Measurements from ENCODE around the gene RDH16. TPM values are rescaled to one million over a fixed set of nuclear protein-coding genes. Genes with fewer than 3 reads are reported as not detected.
A peak's percentile ranks its signal among the peaks of the same experiment; 100 is the strongest.
"Not testable (repeated sequence)": the region's sequence is repeated elsewhere in the genome, so short reads cannot be mapped to it uniquely, and the experiment has no call there.

RDH16 gene
- polyA plus RNA-seq, 3 donors = 0.47 TPM; not detected in 2

DNA sequence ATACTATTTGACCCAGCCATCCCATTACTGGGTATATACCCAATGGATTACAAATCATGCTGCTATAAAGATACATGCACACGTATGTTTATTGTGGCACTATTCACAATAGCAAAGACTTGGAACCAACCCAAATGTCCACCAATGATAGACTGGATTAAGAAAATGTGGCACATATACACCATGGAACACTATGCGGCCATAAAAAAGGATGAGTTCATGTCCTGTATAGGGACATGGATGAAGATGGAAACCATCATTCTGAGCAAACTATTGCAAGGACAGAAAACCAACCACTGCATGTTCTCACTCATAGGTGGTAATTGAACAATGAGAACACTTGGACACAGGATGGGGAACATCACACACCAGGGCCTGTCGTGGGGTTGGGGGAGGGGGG is 16.8 kb upstream of the RDH16 start:
- H3K4me3 Mint-ChIP-seq; H3K4me1 Mint-ChIP-seq; H3K9ac ChIP-seq (ENCODE audit: insufficient read depth, low read length, poor library complexity, severe bottlenecking); H4K20me1 ChIP-seq (ENCODE audit: insufficient read depth, low read length); H3K36me3 ChIP-seq (replicated peaks in 1 of 2; ENCODE audit: control insufficient read depth in 1 of 2, insufficient read depth in 2 of 2, low read length in 2 of 2); H3K36me3 Mint-ChIP-seq; intact Hi-C loops (cut with micrococcal nuclease); H3K4me3 ChIP-seq (replicated peaks in 1 of 3; ENCODE audit: low read depth in 2 of 3, low read length in 3 of 3); H3K27ac Mint-ChIP-seq; H3K9me3 ChIP-seq (replicated peaks in 1 of 2; ENCODE audit: control insufficient read depth in 1 of 2, insufficient read depth in 1 of 2, low read length in 2 of 2); H2AFZ ChIP-seq (ENCODE audit: insufficient read depth, low read depth, low read length, poor library complexity, severe bottlenecking); H3K79me2 ChIP-seq (ENCODE audit: insufficient read depth, low read length); H3K4me1 ChIP-seq (ENCODE audit: control insufficient read depth in 1 of 2, insufficient read depth in 2 of 2, low read length in 2 of 2); H3K27me3 Mint-ChIP-seq (ENCODE audit: low read depth in 3 of 3); DNase-seq; H3K4me2 ChIP-seq (replicated peaks; ENCODE audit: extremely low read depth, low read length, poor library complexity, severe bottlenecking); H3K27ac ChIP-seq (ENCODE audit: low read depth in 1 of 2, low read length in 2 of 2); H3K9me3 Mint-ChIP-seq; H3K27me3 ChIP-seq (ENCODE audit: control insufficient read depth in 2 of 2, insufficient read depth in 2 of 2, low read length in 2 of 2): not testable (repeated sequence)
- no CpG with 5 or more reads among the region's 3 CpGs for WGBS (ENCODE audit: insufficient coverage)

DNA sequence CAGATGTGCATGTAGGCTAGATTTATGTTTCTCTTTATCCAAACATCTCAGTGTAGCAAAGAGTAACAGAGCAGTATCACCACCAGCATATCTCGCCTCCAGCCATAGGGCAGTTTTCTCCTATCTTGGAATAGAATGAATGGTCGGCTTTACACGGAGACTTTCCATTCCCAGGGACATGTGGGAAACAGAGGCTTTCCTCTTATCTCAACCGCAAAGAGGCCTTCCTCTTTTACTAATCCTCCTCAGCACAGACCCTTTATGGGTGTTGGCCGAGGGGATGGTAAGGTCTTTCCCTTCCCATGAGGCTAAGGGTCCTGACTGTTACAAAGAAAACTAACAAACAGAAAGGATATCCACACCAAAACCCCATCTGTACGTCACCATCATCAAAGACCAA is 11.5 kb upstream of the RDH16 start:
- H2AFZ ChIP-seq (ENCODE audit: insufficient read depth, low read depth, low read length, poor library complexity, severe bottlenecking); H3K79me2 ChIP-seq (ENCODE audit: insufficient read depth, low read length); H3K4me3 ChIP-seq (replicated peaks in 1 of 3; ENCODE audit: low read depth in 2 of 3, low read length in 3 of 3); intact Hi-C loops (cut with micrococcal nuclease); H3K4me1 ChIP-seq (ENCODE audit: control insufficient read depth in 1 of 2, insufficient read depth in 2 of 2, low read length in 2 of 2); H3K4me3 Mint-ChIP-seq; H3K27ac ChIP-seq (ENCODE audit: low read depth in 1 of 2, low read length in 2 of 2); H3K27ac Mint-ChIP-seq; H3K36me3 ChIP-seq (replicated peaks in 1 of 2; ENCODE audit: control insufficient read depth in 1 of 2, insufficient read depth in 2 of 2, low read length in 2 of 2); H3K27me3 ChIP-seq (ENCODE audit: control insufficient read depth in 2 of 2, insufficient read depth in 2 of 2, low read length in 2 of 2); H4K20me1 ChIP-seq (ENCODE audit: insufficient read depth, low read length); H3K9ac ChIP-seq (ENCODE audit: insufficient read depth, low read length, poor library complexity, severe bottlenecking); H3K27me3 Mint-ChIP-seq (ENCODE audit: low read depth in 3 of 3); H3K36me3 Mint-ChIP-seq; H3K4me2 ChIP-seq (replicated peaks; ENCODE audit: extremely low read depth, low read length, poor library complexity, severe bottlenecking); H3K9me3 ChIP-seq (replicated peaks in 1 of 2; ENCODE audit: control insufficient read depth in 1 of 2, insufficient read depth in 1 of 2, low read length in 2 of 2); H3K4me1 Mint-ChIP-seq; DNase-seq: not testable (repeated sequence)
- no CpG with 5 or more reads among the region's 6 CpGs for WGBS (ENCODE audit: insufficient coverage)
- H3K9me3 Mint-ChIP-seq = peaks cover 5 to 14% (median 9%) of the 10 kb centered on the region in 7 donors

DNA sequence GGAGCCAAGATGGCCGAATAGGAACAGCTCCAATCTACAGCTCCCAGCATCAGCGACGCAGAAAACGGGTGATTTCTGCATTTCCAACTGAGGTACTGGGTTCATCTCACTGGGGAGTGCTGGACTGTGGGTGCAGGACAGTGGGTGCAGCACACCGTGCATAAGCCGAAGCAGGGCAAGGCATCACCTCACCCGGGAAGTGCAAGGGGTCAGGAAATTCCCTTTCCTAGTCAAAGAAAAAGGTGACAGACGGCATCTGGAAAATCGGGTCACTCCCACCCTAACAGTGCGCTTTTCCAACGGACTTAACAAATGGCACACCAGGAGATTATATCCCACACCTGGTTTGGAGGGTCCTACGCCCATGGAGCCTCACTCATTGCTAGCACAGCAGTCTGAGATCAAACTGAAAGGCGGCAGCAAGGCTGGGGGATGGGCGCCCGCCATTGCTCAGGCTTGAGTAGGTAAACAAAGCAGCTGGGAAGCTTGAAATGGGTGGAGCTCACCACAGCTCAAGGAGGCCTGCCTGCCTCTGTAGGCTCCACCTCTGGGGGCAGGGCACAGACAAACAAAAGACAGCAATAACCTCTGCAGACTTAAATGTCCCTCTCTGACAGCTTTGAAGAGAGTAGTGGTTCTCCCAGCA is 8.7 kb upstream of the RDH16 start:
- intact Hi-C loops (cut with micrococcal nuclease); H4K20me1 ChIP-seq (ENCODE audit: insufficient read depth, low read length); H3K4me3 ChIP-seq (replicated peaks in 1 of 3; ENCODE audit: low read depth in 2 of 3, low read length in 3 of 3); H3K4me1 Mint-ChIP-seq; H3K9ac ChIP-seq (ENCODE audit: insufficient read depth, low read length, poor library complexity, severe bottlenecking); H3K4me2 ChIP-seq (replicated peaks; ENCODE audit: extremely low read depth, low read length, poor library complexity, severe bottlenecking); H3K4me1 ChIP-seq (ENCODE audit: control insufficient read depth in 1 of 2, insufficient read depth in 2 of 2, low read length in 2 of 2); H3K4me3 Mint-ChIP-seq; H3K27me3 Mint-ChIP-seq (ENCODE audit: low read depth in 3 of 3); H2AFZ ChIP-seq (ENCODE audit: insufficient read depth, low read depth, low read length, poor library complexity, severe bottlenecking); H3K27ac ChIP-seq (ENCODE audit: low read depth in 1 of 2, low read length in 2 of 2); H3K79me2 ChIP-seq (ENCODE audit: insufficient read depth, low read length); H3K36me3 ChIP-seq (replicated peaks in 1 of 2; ENCODE audit: control insufficient read depth in 1 of 2, insufficient read depth in 2 of 2, low read length in 2 of 2); H3K36me3 Mint-ChIP-seq; DNase-seq; H3K9me3 ChIP-seq (replicated peaks in 1 of 2; ENCODE audit: control insufficient read depth in 1 of 2, insufficient read depth in 1 of 2, low read length in 2 of 2); H3K27me3 ChIP-seq (ENCODE audit: control insufficient read depth in 2 of 2, insufficient read depth in 2 of 2, low read length in 2 of 2): not testable (repeated sequence)
- Mint-ChIP-seq H3K9me3 (peaks cover 9 to 19% (median 12%) of the 10 kb centered on the region in 7 donors), H3K27ac (peak overlapping the region in 1 of 7 donors; percentile 20)
- 98% methylated on average over 7 of the region's 15 CpGs for WGBS (ENCODE audit: insufficient coverage)

DNA sequence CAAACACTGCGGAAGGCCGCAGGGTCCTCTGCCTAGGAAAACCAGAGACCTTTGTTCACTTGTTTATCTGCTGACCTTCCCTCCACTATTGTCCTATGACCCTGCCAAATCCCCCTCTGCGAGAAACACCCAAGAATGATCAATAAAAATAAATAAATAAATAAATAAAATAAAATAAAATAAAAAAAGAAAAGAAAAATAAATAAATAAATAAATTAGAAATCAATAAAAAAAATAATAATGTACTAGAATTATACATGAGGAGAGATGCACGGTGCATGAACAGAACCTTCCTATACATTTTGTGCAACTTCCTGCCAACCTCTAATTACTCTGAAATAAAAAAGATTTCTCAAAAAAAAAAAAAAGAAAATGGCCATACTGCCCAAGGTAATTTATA is 7.7 kb upstream of the RDH16 start:
- H4K20me1 ChIP-seq (ENCODE audit: insufficient read depth, low read length); H3K9ac ChIP-seq (ENCODE audit: insufficient read depth, low read length, poor library complexity, severe bottlenecking); intact Hi-C loops (cut with micrococcal nuclease); DNase-seq; H3K79me2 ChIP-seq (ENCODE audit: insufficient read depth, low read length); H3K4me3 Mint-ChIP-seq; H3K4me1 Mint-ChIP-seq; H3K4me2 ChIP-seq (replicated peaks; ENCODE audit: extremely low read depth, low read length, poor library complexity, severe bottlenecking); H2AFZ ChIP-seq (ENCODE audit: insufficient read depth, low read depth, low read length, poor library complexity, severe bottlenecking); H3K36me3 ChIP-seq (replicated peaks in 1 of 2; ENCODE audit: control insufficient read depth in 1 of 2, insufficient read depth in 2 of 2, low read length in 2 of 2); H3K4me1 ChIP-seq (ENCODE audit: control insufficient read depth in 1 of 2, insufficient read depth in 2 of 2, low read length in 2 of 2); H3K27me3 Mint-ChIP-seq (ENCODE audit: low read depth in 3 of 3); H3K27ac Mint-ChIP-seq; H3K4me3 ChIP-seq (replicated peaks in 1 of 3; ENCODE audit: low read depth in 2 of 3, low read length in 3 of 3); H3K27ac ChIP-seq (ENCODE audit: low read depth in 1 of 2, low read length in 2 of 2); H3K9me3 ChIP-seq (replicated peaks in 1 of 2; ENCODE audit: control insufficient read depth in 1 of 2, insufficient read depth in 1 of 2, low read length in 2 of 2); H3K27me3 ChIP-seq (ENCODE audit: control insufficient read depth in 2 of 2, insufficient read depth in 2 of 2, low read length in 2 of 2); H3K36me3 Mint-ChIP-seq: not testable (repeated sequence)
- no CpG with 5 or more reads among the region's 4 CpGs for WGBS (ENCODE audit: insufficient coverage)
- H3K9me3 Mint-ChIP-seq = peaks cover 11 to 22% (median 12%) of the 10 kb centered on the region in 7 donors

Measured in CD14-positive monocyte (primary cell).